K562 (cell line): Measurements from ENCODE around the gene ODC1. TPM values are rescaled to one million over a fixed set of nuclear protein-coding genes. Genes with fewer than 3 reads are reported as not detected.

ENCODE experiments used
- C11orf30 ChIP-seq: fragments of 450-650 bp; IDR thresholded peaks from 2 replicates; pipeline ENCODE4 v1.6.1; 2016; ENCODE audit warnings: low read depth, mild to moderate bottlenecking
- E2F6 ChIP-seq, 2 experiments: IDR thresholded peaks; 2 replicates each; pipeline ENCODE4 v1.6.1; 2011; ENCODE audit warnings: borderline replicate concordance in 1 of 2, control low read depth in 1 of 2, low read depth in 1 of 2, low read length in 1 of 2, mild to moderate bottlenecking in 1 of 2, mixed read lengths in 1 of 2, moderate library complexity in 1 of 2; ENCODE audit not compliant: insufficient read depth in 1 of 2, insufficient read length in 1 of 2, poor library complexity in 1 of 2, severe bottlenecking in 1 of 2; ENCODE audit errors: extremely low read depth in 1 of 2
- ESRRA ChIP-seq: fragments of 450-650 bp; IDR thresholded peaks from 2 replicates; pipeline ENCODE4 v1.6.1; 2014; ENCODE audit warnings: low read depth, mild to moderate bottlenecking, moderate library complexity, borderline replicate concordance
- FIP1L1 ChIP-seq: fragments of 200-400 bp; formaldehyde crosslinking; IDR thresholded peaks from 2 replicates; pipeline ENCODE4 v1.6.1; 2018; ENCODE audit warnings: mild to moderate bottlenecking, low read depth, low read length; ENCODE audit not compliant: poor library complexity, severe bottlenecking
- FOSL1 ChIP-seq: fragments of 200-800 bp; sonication (Bioruptor generic); conservative IDR thresholded peaks from 2 replicates; pipeline ENCODE4 v1.6.1; 2016; ENCODE audit warnings: missing genetic modification characterization, missing compliant biosample characterization
- GABPB2 ChIP-seq: fragments of 250-450 bp; sonication (Bioruptor Pico); conservative IDR thresholded peaks from 2 replicates; pipeline ENCODE4 v1.5.1; 2021; ENCODE audit warnings: mild to moderate bottlenecking
- HNRNPL ChIP-seq: fragments of 200-400 bp; formaldehyde crosslinking; IDR thresholded peaks from 2 replicates; pipeline ENCODE4 v1.6.1; 2017; ENCODE audit warnings: low read depth, mild to moderate bottlenecking, low read length
- MAFG ChIP-seq: fragments of 450-650 bp; conservative IDR thresholded peaks from 2 replicates; pipeline ENCODE4 v1.6.1; 2016; ENCODE audit warnings: missing genetic modification characterization, missing compliant biosample characterization
- MAFK ChIP-seq: IDR thresholded peaks from 2 replicates; pipeline ENCODE4 v1.6.1; 2011; ENCODE audit warnings: low read length, improper control_type of control experiment
- MED1 ChIP-seq: sonication (generic); formaldehyde crosslinking; IDR thresholded peaks from 2 replicates; pipeline ENCODE4 v1.8.1; 2023; ENCODE audit warnings: missing genetic modification reagents, borderline replicate concordance
- NCOR1 ChIP-seq: fragments of 450-650 bp; IDR thresholded peaks from 2 replicates; pipeline ENCODE4 v1.6.1; 2016; ENCODE audit warnings: mild to moderate bottlenecking, moderate library complexity
- NEUROD1 ChIP-seq: fragments of 150-350 bp; IDR thresholded peaks from 2 replicates; pipeline ENCODE4 v1.6.1; 2014; ENCODE audit warnings: borderline replicate concordance, low read length, low read depth; ENCODE audit not compliant: partially characterized antibody
- SIN3A ChIP-seq, 2 experiments: fragments of 150-350 bp in 1 of 2; IDR thresholded peaks; 2 replicates each; pipeline ENCODE4 v1.6.1; 2011 to 2016; ENCODE audit warnings: borderline replicate concordance in 2 of 2, low read depth in 2 of 2, low read length in 2 of 2, mild to moderate bottlenecking in 2 of 2, moderate library complexity in 2 of 2; ENCODE audit not compliant: control insufficient read depth in 1 of 2
- SMAD1 ChIP-seq: fragments of 150-350 bp; IDR thresholded peaks from 2 replicates; pipeline ENCODE4 v1.6.1; 2014; ENCODE audit warnings: low read length, low read depth; ENCODE audit not compliant: partially characterized antibody
- SRSF7 ChIP-seq: fragments of 200-400 bp; formaldehyde crosslinking; optimal IDR thresholded peaks from 2 replicates; pipeline ENCODE3; 2017; ENCODE audit warnings: mild to moderate bottlenecking, low read depth, low read length
- THRAP3 ChIP-seq: fragments of 450-650 bp; IDR thresholded peaks from 2 replicates; pipeline ENCODE4 v1.6.1; 2016; ENCODE audit warnings: mild to moderate bottlenecking, inconsistent platforms, borderline replicate concordance
- ZMIZ1 ChIP-seq, 2 experiments: fragments of 150-350 bp in 1 of 2; IDR thresholded peaks; 2 replicates each; pipeline ENCODE4 v1.6.1; 2012 to 2016; ENCODE audit warnings: low read depth in 2 of 2, low read length in 2 of 2, mild to moderate bottlenecking in 1 of 2, moderate library complexity in 1 of 2
- ZNF239 ChIP-seq: fragments of 250-450 bp; sonication (Bioruptor Pico); IDR thresholded peaks from 2 replicates; pipeline ENCODE4 v1.4.0; 2020; ENCODE audit warnings: mild to moderate bottlenecking
- ZNF24 ChIP-seq: fragments of 450-650 bp; IDR thresholded peaks from 2 replicates; pipeline ENCODE4 v1.6.1; 2016
- polyA plus RNA-seq, 8 experiments: library from polyadenylated mRNA; depleted of rRNA in 4 of 8; stranded (reverse) in 5 of 8; unstranded in 3 of 8; fragments of >200 nt; fragmentation: Nextera tagmentation in 2 of 8; fragmentation: Illumina TruSeq in 1 of 8; extraction: Ambion mirVana in 2 of 8; extraction: Trizol in 1 of 8; gene quantifications; 2 replicates each; pipeline versions ENCODE4 v1.2.1 to v1.2.3, GENCODE V29; 2011 to 2014; ENCODE audit warnings: inconsistent platforms in 1 of 8, missing spikeins in 1 of 8
- total RNA-seq, 7 experiments: library from RNA; depleted of rRNA in 6 of 7; stranded (reverse); fragments of >200 nt in 6 of 7; fragmentation: Illumina TruSeq in 2 of 7; extraction: Trizol in 2 of 7; gene quantifications; 2 replicates each; pipeline versions ENCODE4 v1.2.1 to v1.2.3, GENCODE V29; 2011 to 2021; ENCODE audit warnings: low replicate concordance in 1 of 7
- TF ChIP-seq, protein P1 (sequence below): fragments of 450-650 bp; IDR thresholded peaks from one replicate; pipeline ENCODE4 v1.6.1; 2018; ENCODE audit warnings: mild to moderate bottlenecking, moderate library complexity; ENCODE audit not compliant: partially characterized antibody

Gene ODC1
- total and polyA plus RNA-seq, 9 of the 15 experiments (the other 6 are each of a cell fraction or from before 2014, with no cell fraction given) = 142 to 563 (median 457) TPM

- no peak for TF ChIP-seq FIP1L1
- no peak for TF ChIP-seq MAFK
- TF ChIP-seq HNRNPL = no peak
- TF ChIP-seq, protein P1, sequence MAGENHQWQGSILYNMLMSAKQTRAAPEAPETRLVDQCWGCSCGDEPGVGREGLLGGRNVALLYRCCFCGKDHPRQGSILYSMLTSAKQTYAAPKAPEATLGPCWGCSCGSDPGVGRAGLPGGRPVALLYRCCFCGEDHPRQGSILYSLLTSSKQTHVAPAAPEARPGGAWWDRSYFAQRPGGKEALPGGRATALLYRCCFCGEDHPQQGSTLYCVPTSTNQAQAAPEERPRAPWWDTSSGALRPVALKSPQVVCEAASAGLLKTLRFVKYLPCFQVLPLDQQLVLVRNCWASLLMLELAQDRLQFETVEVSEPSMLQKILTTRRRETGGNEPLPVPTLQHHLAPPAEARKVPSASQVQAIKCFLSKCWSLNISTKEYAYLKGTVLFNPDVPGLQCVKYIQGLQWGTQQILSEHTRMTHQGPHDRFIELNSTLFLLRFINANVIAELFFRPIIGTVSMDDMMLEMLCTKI = no peak
- no peak for TF ChIP-seq SMAD1
- TF ChIP-seq GABPB2 (CRISPR knock-in tag) = no peak
- no peak for TF ChIP-seq C11orf30
- no peak for TF ChIP-seq SRSF7
- TF ChIP-seq NEUROD1 = peak; percentile 77
- peak; percentile 66 to 70 for TF ChIP-seq E2F6 (IDR thresholded peaks at IDR 0.05; ENCODE audit: borderline replicate concordance in 1 of 2, extremely low read depth in 1 of 2, insufficient read depth in 1 of 2, insufficient read length in 1 of 2, low read depth in 1 of 2, low read length in 1 of 2, poor library complexity in 1 of 2, severe bottlenecking in 1 of 2)
- peak; percentile 80 for TF ChIP-seq ZNF24
- TF ChIP-seq NCOR1 = peak; percentile 71
- TF ChIP-seq MED1 (CRISPR knock-in tag) = no peak
- no peak for TF ChIP-seq ZNF239 (CRISPR knock-in tag)
- peak in 1 of 2 experiments; percentile 43; a peak in 1 of 4 replicates for TF ChIP-seq SIN3A (IDR thresholded peaks at IDR 0.05; ENCODE audit: borderline replicate concordance in 2 of 2, control insufficient read depth in 1 of 2, low read depth in 2 of 2, low read length in 2 of 2)
- TF ChIP-seq ESRRA = peak; percentile 60; the same call in 1 of the 2 replicates
- no peak for TF ChIP-seq THRAP3
- peak in 1 of 2 experiments; percentile 79; a peak in 1 of 4 replicates for TF ChIP-seq ZMIZ1 (IDR thresholded peaks at IDR 0.05; ENCODE audit: low read depth in 2 of 2, low read length in 2 of 2)
- TF ChIP-seq FOSL1 (tag) = no peak
- TF ChIP-seq MAFG (tag) = no peak
These were observed 13.0 kb downstream of the ODC1 start (continued) for GRCh38 chr2:10434886-10435819.
